Measurements from ENCODE around the gene CCDC142. TPM values are rescaled to one million over a fixed set of nuclear protein-coding genes. Genes with fewer than 3 reads are reported as not detected.

The CCDC142 gene
- polyA plus RNA-seq, 1 of the 3 experiments (the other 2 are of a cell fraction): 8.7 TPM

GRCh38 chr2:74481961-74482800 lies 617 bp downstream of the CCDC142 start:
- H4K20me1 ChIP-seq (ENCODE audit: insufficient read depth): no peaks in the 10 kb centered on the region
- H3K79me2 ChIP-seq (ENCODE audit: insufficient read depth): peaks cover 76% of the 10 kb centered on the region
- peak overlapping the region; percentile 79 to 91 for H3K27ac ChIP-seq (ENCODE audit: low read depth in 2 of 2, low read length in 1 of 2)
- no peaks in the 10 kb centered on the region for H3K9me3 ChIP-seq
- ChIA-PET CTCF (interaction anchor here (0.6 to 7.5 kb wide), 27 partner anchors 10 to 147 kb away, joined by 3 to 116 read pairs (median 7); partner anchors contain the start of genes AUP1, DQX1, HTRA2 and LBX2), POLR2A (interaction anchor here (0.6 to 3.5 kb wide), 16 partner anchors 9 to 107 kb away, joined by 3 to 24 read pairs (median 8); partner anchors contain the start of genes AUP1, C2orf81, HTRA2 and INO80B)
- H2AFZ ChIP-seq (ENCODE audit: low read depth): peak overlapping the region; percentile 86; the same call in 1 of the 2 replicates
- H3K4me3 ChIP-seq (ENCODE audit: low read depth in 2 of 2, low read length in 1 of 2): peak overlapping the region; percentile 70 to 97
- DNase-seq: peak; percentile 75
- peaks cover 13 to 16% of the 10 kb centered on the region in 2 experiments; a peak in 3 of 4 replicates for H3K4me1 ChIP-seq (ENCODE audit: control insufficient read depth in 1 of 2, insufficient read depth in 2 of 2, low read depth in 1 of 2, low read length in 1 of 2)
- TF ChIP-seq, protein P1, sequence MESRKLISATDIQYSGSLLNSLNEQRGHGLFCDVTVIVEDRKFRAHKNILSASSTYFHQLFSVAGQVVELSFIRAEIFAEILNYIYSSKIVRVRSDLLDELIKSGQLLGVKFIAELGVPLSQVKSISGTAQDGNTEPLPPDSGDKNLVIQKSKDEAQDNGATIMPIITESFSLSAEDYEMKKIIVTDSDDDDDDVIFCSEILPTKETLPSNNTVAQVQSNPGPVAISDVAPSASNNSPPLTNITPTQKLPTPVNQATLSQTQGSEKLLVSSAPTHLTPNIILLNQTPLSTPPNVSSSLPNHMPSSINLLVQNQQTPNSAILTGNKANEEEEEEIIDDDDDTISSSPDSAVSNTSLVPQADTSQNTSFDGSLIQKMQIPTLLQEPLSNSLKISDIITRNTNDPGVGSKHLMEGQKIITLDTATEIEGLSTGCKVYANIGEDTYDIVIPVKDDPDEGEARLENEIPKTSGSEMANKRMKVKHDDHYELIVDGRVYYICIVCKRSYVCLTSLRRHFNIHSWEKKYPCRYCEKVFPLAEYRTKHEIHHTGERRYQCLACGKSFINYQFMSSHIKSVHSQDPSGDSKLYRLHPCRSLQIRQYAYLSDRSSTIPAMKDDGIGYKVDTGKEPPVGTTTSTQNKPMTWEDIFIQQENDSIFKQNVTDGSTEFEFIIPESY (IDR thresholded peaks at IDR 0.05; ENCODE audit: borderline replicate concordance, low read depth): no peak
- peak; percentile 28; the same call in 1 of the 2 replicates for TF ChIP-seq MXI1 (IDR thresholded peaks at IDR 0.05; ENCODE audit: low read depth, low read length)
- peak overlapping the region; percentile 86 for H3K4me2 ChIP-seq
- no peaks in the 10 kb centered on the region for H3K9me2 ChIP-seq
- H3F3A ChIP-seq (replicated peaks; ENCODE audit: insufficient read depth): peaks cover 3% of the 10 kb centered on the region
- H3K9ac ChIP-seq: peak overlapping the region; percentile 79
- WGBS (ENCODE audit: low lambda C conversion rate): 4% methylated on average over 26 of the region's 80 CpGs
- peaks cover 11 to 20% of the 10 kb centered on the region in 2 experiments for H3K36me3 ChIP-seq (replicated peaks in 1 of 2; ENCODE audit: control insufficient read depth in 1 of 2, insufficient read depth in 2 of 2, low read length in 1 of 2)
- no peaks in the 10 kb centered on the region for H3K27me3 ChIP-seq (ENCODE audit: insufficient read depth)

- TF ChIP-seq GABPA (IDR thresholded peaks at IDR 0.05; ENCODE audit: low read depth): no peak
- TF ChIP-seq YY1 (IDR thresholded peaks at IDR 0.05; ENCODE audit: low read depth): no peak
- TF ChIP-seq IRF3 (IDR thresholded peaks at IDR 0.05; ENCODE audit: low read depth, low read length): no peak
- TF ChIP-seq NFIC (IDR thresholded peaks at IDR 0.05; ENCODE audit: borderline replicate concordance): no peak
- TF ChIP-seq TEAD4 (IDR thresholded peaks at IDR 0.05; ENCODE audit: borderline replicate concordance, insufficient read depth): no peak
- TF ChIP-seq RCOR1 (IDR thresholded peaks at IDR 0.05; ENCODE audit: low read length): no peak
- TF ChIP-seq FOSL2 (IDR thresholded peaks at IDR 0.05; ENCODE audit: borderline replicate concordance, low read depth): no peak
- no peak for TF ChIP-seq RXRA (IDR thresholded peaks at IDR 0.05; ENCODE audit: borderline replicate concordance, low read depth)
- TF ChIP-seq, protein P2, sequence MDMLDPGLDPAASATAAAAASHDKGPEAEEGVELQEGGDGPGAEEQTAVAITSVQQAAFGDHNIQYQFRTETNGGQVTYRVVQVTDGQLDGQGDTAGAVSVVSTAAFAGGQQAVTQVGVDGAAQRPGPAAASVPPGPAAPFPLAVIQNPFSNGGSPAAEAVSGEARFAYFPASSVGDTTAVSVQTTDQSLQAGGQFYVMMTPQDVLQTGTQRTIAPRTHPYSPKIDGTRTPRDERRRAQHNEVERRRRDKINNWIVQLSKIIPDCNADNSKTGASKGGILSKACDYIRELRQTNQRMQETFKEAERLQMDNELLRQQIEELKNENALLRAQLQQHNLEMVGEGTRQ (IDR thresholded peaks at IDR 0.05; ENCODE audit: borderline replicate concordance, low read depth, low read length): no peak
- TF ChIP-seq EP300 (IDR thresholded peaks at IDR 0.05; ENCODE audit: borderline replicate concordance in 1 of 2, low read depth in 1 of 2, low read length in 1 of 2): no peak
- TF ChIP-seq ELF1 (IDR thresholded peaks at IDR 0.05): no peak
- no peaks in the 10 kb centered on the region for H3K9me3 ChIP-seq
- H3K4me1 ChIP-seq (ENCODE audit: control insufficient read depth in 1 of 2, insufficient read depth in 2 of 2, low read depth in 1 of 2, low read length in 1 of 2): peaks cover 13 to 16% of the 10 kb centered on the region in 2 experiments; a peak in 3 of 4 replicates
- peaks cover 70% of the 10 kb centered on the region for H3K79me2 ChIP-seq (ENCODE audit: insufficient read depth)
- ChIA-PET POLR2A (interaction anchor here (1.0 to 3.5 kb wide), 11 partner anchors 9 to 108 kb away, joined by 3 to 24 read pairs (median 8); partner anchors contain the start of genes AUP1, C2orf81, HTRA2 and MRPL53), CTCF (interaction anchor here (0.9 to 7.5 kb wide), 14 partner anchors 9 to 147 kb away, joined by 3 to 116 read pairs (median 8); partner anchors contain the start of genes AUP1, HTRA2, MRPL53 and PCGF1)
- peak overlapping the region; percentile 86 for H3K4me2 ChIP-seq
- H3K9ac ChIP-seq: peak overlapping the region; percentile 79
- no peak overlapping the region for H3K27ac ChIP-seq (ENCODE audit: low read depth in 2 of 2, low read length in 1 of 2)
- no peaks in the 10 kb centered on the region for H3K27me3 ChIP-seq (ENCODE audit: insufficient read depth)
- no peaks in the 10 kb centered on the region for H3K9me2 ChIP-seq
- H3K36me3 ChIP-seq (replicated peaks in 1 of 2; ENCODE audit: control insufficient read depth in 1 of 2, insufficient read depth in 2 of 2, low read length in 1 of 2): peaks cover 15 to 25% of the 10 kb centered on the region in 2 experiments
- H4K20me1 ChIP-seq (ENCODE audit: insufficient read depth): no peaks in the 10 kb centered on the region
- H3K4me3 ChIP-seq (ENCODE audit: low read depth in 2 of 2, low read length in 1 of 2): peak overlapping the region; percentile 70 to 97
- 57% methylated on average over 2 of the region's 3 CpGs for WGBS (ENCODE audit: low lambda C conversion rate)
- no peak overlapping the region for H2AFZ ChIP-seq (ENCODE audit: low read depth)
- no peak for DNase-seq
- H3F3A ChIP-seq (replicated peaks; ENCODE audit: insufficient read depth): peaks cover 3% of the 10 kb centered on the region
These were observed 1.4 kb downstream of the CCDC142 start for GRCh38 chr2:74481431-74481830.

Measured in SK-N-SH (cell line).